HepG2 (cell line): ENCODE results near the gene CMA1. TPM values are rescaled to one million over a fixed set of nuclear protein-coding genes. Genes with fewer than 3 reads are reported as not detected.
A peak's percentile ranks its signal among the peaks of the same experiment; 100 is the strongest.
"Not testable (repeated sequence)": the region's sequence is repeated elsewhere in the genome, so short reads cannot be mapped to it uniquely, and the experiment has no call there.

ENCODE experiments used
- ATAC-seq: fragments of 200-7000 bp; cut with Tn5 transposase; 3 replicates; pipeline ENCODE4 v1.9.1; 2020; ENCODE audit warnings: mild to moderate bottlenecking, moderate library complexity
- BruUV-seq: library from RNA; stranded (reverse); fragments of 400-500 nt; replicated peaks from 2 replicates; lab custom pipeline; 2021; lab: Mats Ljungman, UMichigan
- CTCF ChIA-PET: fragments of 300-600 bp; formaldehyde crosslinking; extraction: SDS; loops from one replicate; lab custom pipeline; 2021; ENCODE audit warnings: low total read pairs, inconsistent platforms, low intra/inter-chr PET ratio; lab: Yijun Ruan, JAX
- POLR2A ChIA-PET: fragments of 350-600 bp; sonication (Branson Sonifier 250); formaldehyde crosslinking; loops from one replicate; lab custom pipeline; 2020; ENCODE audit warnings: antibody characterized with exemption, inconsistent platforms; lab: Yijun Ruan, JAX
- DNase-seq: peaks from one replicate; pipeline ENCODE4 v3.0.0-alpha.2; 2015; ENCODE audit warnings: low spot score
- FAIRE-seq: peaks from 3 replicates; lab custom pipeline; 2011; peaks lifted over from hg19 to GRCh38; lab: Jason Lieb, UNC
- H2AFZ ChIP-seq: one replicate; pipeline ENCODE4 v1.6.1; 2011; ENCODE audit warnings: low read length, inconsistent platforms
- H3K27ac ChIP-seq: fragments of 300-600 bp; 3 replicates; pipeline ENCODE4 v1.8.0; 2011; ENCODE audit warnings: mixed run types, mild to moderate bottlenecking, mixed read lengths, low read length, inconsistent platforms; ENCODE audit not compliant: insufficient read depth; ENCODE audit errors: extremely low read length
- H3K27me3 ChIP-seq, 2 experiments: fragments of 200-600 bp in 1 of 2; 2 replicates in 1 of 2; 3 replicates in 1 of 2; pipeline versions ENCODE4 v1.6.0 to v1.8.0; 2011; ENCODE audit warnings: low read length in 2 of 2, mild to moderate bottlenecking in 2 of 2, moderate library complexity in 2 of 2, inconsistent platforms in 1 of 2; ENCODE audit not compliant: insufficient read depth in 2 of 2, control insufficient read depth in 1 of 2
- H3K36me3 ChIP-seq, 2 experiments: fragments of 200-600 bp in 1 of 2; replicated peaks in 1 of 2; 2 replicates in 1 of 2; 3 replicates in 1 of 2; pipeline versions ENCODE4 v1.5.1 to v1.8.0; 2011; ENCODE audit warnings: low read length in 2 of 2, inconsistent platforms in 1 of 2; ENCODE audit not compliant: insufficient read depth in 2 of 2, control insufficient read depth in 1 of 2
- H3K4me1 ChIP-seq: 2 replicates; pipeline ENCODE4 v1.5.1; 2012; ENCODE audit warnings: low read length, inconsistent platforms; ENCODE audit not compliant: insufficient read depth
- H3K4me2 ChIP-seq: 2 replicates; pipeline ENCODE4 v1.6.0; 2011; ENCODE audit warnings: low read depth, low read length, inconsistent platforms
- H3K4me3 ChIP-seq, 3 experiments: fragments of 200-600 bp in 1 of 3; sonication (generic), shearing (Covaris generic) in 1 of 3; replicated peaks in 1 of 3; 2 replicates each; pipeline ENCODE4 v1.5.1; 2011 to 2016; ENCODE audit warnings: low read length in 3 of 3, inconsistent platforms in 2 of 3, low read depth in 2 of 3, mild to moderate bottlenecking in 2 of 3, control low read depth in 1 of 3, mixed read lengths in 1 of 3; ENCODE audit not compliant: insufficient read depth in 1 of 3
- H3K79me2 ChIP-seq: one replicate; pipeline ENCODE4 v1.6.1; 2011; ENCODE audit warnings: low read length, inconsistent platforms; ENCODE audit not compliant: insufficient read depth
- H3K9ac ChIP-seq: 2 replicates; pipeline ENCODE4 v1.6.0; 2011; ENCODE audit warnings: mild to moderate bottlenecking, low read depth, low read length, inconsistent platforms; ENCODE audit not compliant: insufficient read depth
- H3K9me3 ChIP-seq: 2 replicates; pipeline ENCODE4 v1.5.1; 2012; ENCODE audit warnings: mild to moderate bottlenecking, low read length
- H4K20me1 ChIP-seq: 2 replicates; pipeline ENCODE4 v1.6.0; 2011; ENCODE audit warnings: inconsistent platforms, mild to moderate bottlenecking, low read length, moderate library complexity; ENCODE audit not compliant: insufficient read depth
- EED ChIP-seq: sonication (generic); formaldehyde crosslinking; IDR thresholded peaks from 2 replicates; pipeline ENCODE4 v1.5.0; 2020; ENCODE audit warnings: mild to moderate bottlenecking, missing genetic modification reagents
- ZMYM4 ChIP-seq: sonication (generic); formaldehyde crosslinking; IDR thresholded peaks from 2 replicates; pipeline ENCODE4 v1.8.1; 2023; ENCODE audit warnings: mild to moderate bottlenecking, missing genetic modification reagents
- ZNF225 ChIP-seq: sonication (generic); formaldehyde crosslinking; IDR thresholded peaks from 2 replicates; pipeline ENCODE4 v1.4.0; 2020; ENCODE audit warnings: mild to moderate bottlenecking, missing genetic modification reagents
- ZNF292 ChIP-seq: sonication (generic); formaldehyde crosslinking; IDR thresholded peaks from 2 replicates; pipeline ENCODE4 v1.8.1; 2022; ENCODE audit warnings: mild to moderate bottlenecking, low read depth, missing genetic modification reagents, borderline replicate concordance
- ZNF317 ChIP-seq: sonication (generic); formaldehyde crosslinking; IDR thresholded peaks from 2 replicates; pipeline ENCODE4 v1.5.0; 2020; ENCODE audit warnings: mild to moderate bottlenecking, missing genetic modification reagents
- ZNF350 ChIP-seq: sonication (generic); formaldehyde crosslinking; IDR thresholded peaks from 2 replicates; pipeline ENCODE4 v1.4.0; 2020; ENCODE audit warnings: mild to moderate bottlenecking, low read depth, missing genetic modification reagents, borderline replicate concordance
- ZNF546 ChIP-seq: sonication (generic); formaldehyde crosslinking; conservative IDR thresholded peaks from 2 replicates; pipeline ENCODE4 v1.8.1; 2023; ENCODE audit warnings: mild to moderate bottlenecking, missing genetic modification reagents
- ZNF674 ChIP-seq: sonication (generic); formaldehyde crosslinking; IDR thresholded peaks from 2 replicates; pipeline ENCODE4 v1.5.0; 2020; ENCODE audit warnings: low read depth, mild to moderate bottlenecking, missing genetic modification reagents
- ZNF768 ChIP-seq: sonication (generic); formaldehyde crosslinking; IDR thresholded peaks from 2 replicates; pipeline ENCODE4 v1.4.0; 2020; ENCODE audit warnings: missing genetic modification reagents
- ZNF772 ChIP-seq: sonication (generic); formaldehyde crosslinking; IDR thresholded peaks from 2 replicates; pipeline ENCODE4 v1.5.0; 2020; ENCODE audit warnings: mild to moderate bottlenecking, missing genetic modification reagents
- WGBS: methylation state at CpG from one replicate; pipeline ENCODE4 v1.1.6; 2017; ENCODE audit warnings: low lambda C conversion rate; 5-methylcytosine and 5-hydroxymethylcytosine counted together
- in situ Hi-C: cut with HindIII; loops from 2 replicates; pipeline ENCODE4 v1.10.0; 2017; ENCODE audit warnings: low pct_unique_long_range_greater_than_20kb; ENCODE audit not compliant: extremely low pct_ligation_motif_present
- intact Hi-C: fragments of 100-400 bp; cut with micrococcal nuclease; formaldehyde crosslinking; loops from one replicate; pipeline ENCODE4 v1.10.0; 2022; ENCODE audit not compliant: unreplicated experiment
- polyA plus RNA-seq, 8 experiments: library from polyadenylated mRNA; depleted of rRNA in 3 of 8; stranded (reverse) in 7 of 8; unstranded in 1 of 8; fragments of >200 nt; fragmentation: Illumina TruSeq in 4 of 8; extraction: Trizol in 4 of 8; gene quantifications; 2 replicates each; pipeline versions ENCODE4 v1.2.1 to v1.2.3, GENCODE V29; 2011 to 2016; ENCODE audit warnings: low read depth in 4 of 8, missing spikeins in 1 of 8, mixed read lengths in 1 of 8; ENCODE audit not compliant: insufficient read depth in 1 of 8
- total RNA-seq, 5 experiments: library from RNA; depleted of rRNA; stranded (reverse); fragments of >200 nt; fragmentation: Illumina TruSeq; extraction: Trizol; gene quantifications; 2 replicates each; pipeline ENCODE4 v1.2.3, GENCODE V29; 2016; ENCODE audit warnings: low read depth in 1 of 5
- TF ChIP-seq, protein P1 (sequence below): sonication (generic); formaldehyde crosslinking; IDR thresholded peaks from 2 replicates; pipeline ENCODE4 v1.8.0; 2022; ENCODE audit warnings: mild to moderate bottlenecking, missing genetic modification reagents
- TF ChIP-seq, protein P2 (sequence below), 2 experiments: fragments of 450-650 bp in 1 of 2; sonication (generic) in 1 of 2; formaldehyde crosslinking in 1 of 2; IDR thresholded peaks; 2 replicates each; pipeline versions ENCODE4 v1.6.1 to v1.8.0; 2016 to 2022; ENCODE audit warnings: antibody characterized with exemption in 1 of 2, mild to moderate bottlenecking in 1 of 2, missing genetic modification reagents in 1 of 2

CMA1 gene
- total and polyA plus RNA-seq, 2 of the 13 experiments (the other 11 are each of a cell fraction or from before 2014, with no cell fraction given), result not detected

DNA sequence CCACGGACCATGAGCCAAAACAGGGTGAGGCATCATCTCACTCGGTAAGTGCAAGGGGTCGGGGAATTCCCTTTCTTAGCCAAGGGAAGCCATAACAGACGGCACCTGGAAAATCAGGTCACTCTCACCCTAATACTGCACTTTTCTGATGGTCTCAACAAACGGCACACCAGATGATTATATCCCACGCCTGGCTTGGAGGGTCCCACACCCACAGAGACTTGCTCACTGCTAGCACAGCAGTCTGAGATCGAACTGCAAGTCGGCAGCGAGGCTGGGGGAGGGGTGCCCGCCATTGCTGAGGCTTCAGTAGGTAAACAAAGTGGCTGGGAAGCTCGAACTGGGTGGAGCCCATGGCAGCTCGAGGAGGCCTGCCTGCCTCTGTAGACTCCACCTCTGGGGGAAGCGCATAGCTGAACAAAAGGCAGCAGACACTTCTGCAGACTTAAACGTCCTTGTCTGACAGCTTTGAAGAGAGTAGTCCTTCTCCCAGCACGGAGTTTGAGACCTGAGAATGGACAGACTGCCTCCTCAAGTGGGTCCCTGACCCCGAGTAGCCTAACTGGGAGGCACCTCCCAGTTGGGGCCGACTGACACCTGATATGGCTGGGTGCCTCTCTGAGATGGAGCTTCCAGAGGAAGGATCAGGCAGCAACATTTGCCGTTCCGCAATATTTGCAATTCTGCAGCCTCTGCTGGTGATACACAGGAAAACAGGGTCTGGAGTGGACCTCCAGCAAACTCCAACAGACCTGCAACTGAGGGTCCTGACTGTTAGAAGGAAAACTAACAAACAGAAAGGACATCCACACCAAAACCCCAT lies 16.3 kb downstream of the CMA1 start:
- Histone ChIP-seq H3K4me2 (peak overlapping the region; percentile 76), H3K4me3 (peak overlapping the region; percentile 44 to 69 (median 48); a peak in 5 of 6 replicates), H3K4me1 (peaks cover 14% of the 10 kb centered on the region), H3K9ac (peak overlapping the region; percentile 18; the same call in 1 of the 2 replicates), H2AFZ (peak overlapping the region; percentile 10)
- intact Hi-C loops, H3K36me3 ChIP-seq, H4K20me1 ChIP-seq, H3K27me3 ChIP-seq, H3K9me3 ChIP-seq, H3K27ac ChIP-seq, FAIRE-seq, H3K79me2 ChIP-seq, in situ Hi-C loops, BruUV-seq, CTCF ChIA-PET: not testable (repeated sequence)
- DNase-seq, result peak; percentile 45
- ATAC-seq, result peak; percentile 86
- POLR2A ChIA-PET, result interaction anchor here (1.1 to 2.1 kb wide), 3 partner anchors 9 to 62 kb away, joined by 3 to 17 read pairs (median 4); partner anchors contain the start of genes CBLN3, KHNYN and SDR39U1
- WGBS, result 7% methylated on average over 19 of the region's 19 CpGs
- TF ChIP-seq ZNF546 (CRISPR knock-in tag) (0 out of 2 replicates have a peak, but pooled peaks have one; percentile 53), EED (peak; percentile 90), ZNF225 (CRISPR knock-in tag) (0 out of 2 replicates have a peak, but pooled peaks have one; percentile 18), ZNF292 (CRISPR knock-in tag) (peak; percentile 88), ZNF674 (CRISPR knock-in tag) (peak; percentile 82; the same call in 1 of the 2 replicates), ZMYM4 (CRISPR knock-in tag) (peak; percentile 62), ZNF350 (CRISPR knock-in tag) (peak; percentile 16; the same call in 1 of the 2 replicates), ZNF317 (CRISPR knock-in tag) (peak; percentile 85; the same call in 1 of the 2 replicates), ZNF768 (peak; percentile 42; the same call in 1 of the 2 replicates), ZNF772 (CRISPR knock-in tag) (peak; percentile 81)
- TF ChIP-seq, protein P1, sequence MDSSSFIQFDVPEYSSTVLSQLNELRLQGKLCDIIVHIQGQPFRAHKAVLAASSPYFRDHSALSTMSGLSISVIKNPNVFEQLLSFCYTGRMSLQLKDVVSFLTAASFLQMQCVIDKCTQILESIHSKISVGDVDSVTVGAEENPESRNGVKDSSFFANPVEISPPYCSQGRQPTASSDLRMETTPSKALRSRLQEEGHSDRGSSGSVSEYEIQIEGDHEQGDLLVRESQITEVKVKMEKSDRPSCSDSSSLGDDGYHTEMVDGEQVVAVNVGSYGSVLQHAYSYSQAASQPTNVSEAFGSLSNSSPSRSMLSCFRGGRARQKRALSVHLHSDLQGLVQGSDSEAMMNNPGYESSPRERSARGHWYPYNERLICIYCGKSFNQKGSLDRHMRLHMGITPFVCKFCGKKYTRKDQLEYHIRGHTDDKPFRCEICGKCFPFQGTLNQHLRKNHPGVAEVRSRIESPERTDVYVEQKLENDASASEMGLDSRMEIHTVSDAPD (CRISPR knock-in tag), result 0 out of 2 replicates have a peak, but pooled peaks have one; percentile 45
- TF ChIP-seq, protein P2, sequence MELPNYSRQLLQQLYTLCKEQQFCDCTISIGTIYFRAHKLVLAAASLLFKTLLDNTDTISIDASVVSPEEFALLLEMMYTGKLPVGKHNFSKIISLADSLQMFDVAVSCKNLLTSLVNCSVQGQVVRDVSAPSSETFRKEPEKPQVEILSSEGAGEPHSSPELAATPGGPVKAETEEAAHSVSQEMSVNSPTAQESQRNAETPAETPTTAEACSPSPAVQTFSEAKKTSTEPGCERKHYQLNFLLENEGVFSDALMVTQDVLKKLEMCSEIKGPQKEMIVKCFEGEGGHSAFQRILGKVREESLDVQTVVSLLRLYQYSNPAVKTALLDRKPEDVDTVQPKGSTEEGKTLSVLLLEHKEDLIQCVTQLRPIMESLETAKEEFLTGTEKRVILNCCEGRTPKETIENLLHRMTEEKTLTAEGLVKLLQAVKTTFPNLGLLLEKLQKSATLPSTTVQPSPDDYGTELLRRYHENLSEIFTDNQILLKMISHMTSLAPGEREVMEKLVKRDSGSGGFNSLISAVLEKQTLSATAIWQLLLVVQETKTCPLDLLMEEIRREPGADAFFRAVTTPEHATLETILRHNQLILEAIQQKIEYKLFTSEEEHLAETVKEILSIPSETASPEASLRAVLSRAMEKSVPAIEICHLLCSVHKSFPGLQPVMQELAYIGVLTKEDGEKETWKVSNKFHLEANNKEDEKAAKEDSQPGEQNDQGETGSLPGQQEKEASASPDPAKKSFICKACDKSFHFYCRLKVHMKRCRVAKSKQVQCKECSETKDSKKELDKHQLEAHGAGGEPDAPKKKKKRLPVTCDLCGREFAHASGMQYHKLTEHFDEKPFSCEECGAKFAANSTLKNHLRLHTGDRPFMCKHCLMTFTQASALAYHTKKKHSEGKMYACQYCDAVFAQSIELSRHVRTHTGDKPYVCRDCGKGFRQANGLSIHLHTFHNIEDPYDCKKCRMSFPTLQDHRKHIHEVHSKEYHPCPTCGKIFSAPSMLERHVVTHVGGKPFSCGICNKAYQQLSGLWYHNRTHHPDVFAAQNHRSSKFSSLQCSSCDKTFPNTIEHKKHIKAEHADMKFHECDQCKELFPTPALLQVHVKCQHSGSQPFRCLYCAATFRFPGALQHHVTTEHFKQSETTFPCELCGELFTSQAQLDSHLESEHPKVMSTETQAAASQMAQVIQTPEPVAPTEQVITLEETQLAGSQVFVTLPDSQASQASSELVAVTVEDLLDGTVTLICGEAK (IDR thresholded peaks at IDR 0.05), result not testable (repeated sequence)
- TF ChIP-seq, protein P2 (CRISPR knock-in tag; IDR thresholded peaks at IDR 0.05), result peak; percentile 79
